Measurements from ENCODE around the gene ARHGEF11.

ARHGEF11 gene

GRCh38 chr1:156906206-156906906 is 139.2 kb downstream of the ARHGEF11 start:
- DNase-seq: no peak

GRCh38 chr1:156905651-156906050 is 139.9 kb downstream of the ARHGEF11 start:
- DNase-seq: no peak

GRCh38 chr1:156905176-156905575 is 140.4 kb downstream of the ARHGEF11 start:
- no peak for DNase-seq

- no peak for DNase-seq
Measured at GRCh38 chr1:156904187-156904959, 141.2 kb downstream of the ARHGEF11 start.

GRCh38 chr1:156903328-156904091 is 142.0 kb downstream of the ARHGEF11 start:
- no peak for DNase-seq

GRCh38 chr1:156901966-156902915 is 143.3 kb downstream of the ARHGEF11 start:
- no peak for DNase-seq

GRCh38 chr1:156901590-156901900 is 144.0 kb downstream of the ARHGEF11 start:
- DNase-seq: no peak

GRCh38 chr1:156900896-156901589 is 144.5 kb downstream of the ARHGEF11 start:
- no peak for DNase-seq

- DNase-seq: no peak
Measured at GRCh38 chr1:156899956-156900718, 145.4 kb downstream of the ARHGEF11 start.

GRCh38 chr1:156898971-156899664 is 146.4 kb downstream of the ARHGEF11 start:
- no peak for DNase-seq

GRCh38 chr1:156898161-156898566 is 147.4 kb downstream of the ARHGEF11 start:
- DNase-seq: no peak

GRCh38 chr1:156897078-156897825 is 148.3 kb downstream of the ARHGEF11 start:
- DNase-seq: no peak

GRCh38 chr1:156896490-156897033 is 149.0 kb downstream of the ARHGEF11 start:
- no peak for DNase-seq

- DNase-seq: no peak
Measured at GRCh38 chr1:156895927-156896326, 149.6 kb downstream of the ARHGEF11 start.

- no peak for DNase-seq
Measured at GRCh38 chr1:156895455-156895812, 150.1 kb downstream of the ARHGEF11 start.

GRCh38 chr1:156894711-156895454 is 150.7 kb downstream of the ARHGEF11 start:
- DNase-seq: no peak

GRCh38 chr1:156894001-156894400 is 151.5 kb downstream of the ARHGEF11 start:
- DNase-seq: no peak

- DNase-seq: no peak
Measured at GRCh38 chr1:156893048-156893953, 152.2 kb downstream of the ARHGEF11 start, which contains the start of gene PEAR1. Gene PEAR1 (plus strand): TSS chr1:156893718. CDS start chr1:156903927, 10,209 bp downstream.
